Tibial nerve (tissue), 3 donors: Measurements from ENCODE around the gene EMD.

ENCODE experiments used
- POLR2A ChIP-seq, 2 donors: fragments of 450-650 bp; IDR thresholded peaks; one replicate each; pipeline ENCODE4 v1.6.1; 2017; ENCODE audit warnings: antibody characterized with exemption in 2 of 2, mild to moderate bottlenecking in 2 of 2, moderate library complexity in 2 of 2
- TF ChIP-seq, protein P1 (sequence below), 5 experiments: fragments of 200-600 bp in 3 of 5; fragments of 450-650 bp in 2 of 5; sonication (generic) in 3 of 5; IDR thresholded peaks; one replicate each; pipeline ENCODE4 v1.5.1; 2016 to 2019; ENCODE audit warnings: antibody characterized with exemption in 5 of 5, mild to moderate bottlenecking in 3 of 5, moderate library complexity in 2 of 5

DNA sequence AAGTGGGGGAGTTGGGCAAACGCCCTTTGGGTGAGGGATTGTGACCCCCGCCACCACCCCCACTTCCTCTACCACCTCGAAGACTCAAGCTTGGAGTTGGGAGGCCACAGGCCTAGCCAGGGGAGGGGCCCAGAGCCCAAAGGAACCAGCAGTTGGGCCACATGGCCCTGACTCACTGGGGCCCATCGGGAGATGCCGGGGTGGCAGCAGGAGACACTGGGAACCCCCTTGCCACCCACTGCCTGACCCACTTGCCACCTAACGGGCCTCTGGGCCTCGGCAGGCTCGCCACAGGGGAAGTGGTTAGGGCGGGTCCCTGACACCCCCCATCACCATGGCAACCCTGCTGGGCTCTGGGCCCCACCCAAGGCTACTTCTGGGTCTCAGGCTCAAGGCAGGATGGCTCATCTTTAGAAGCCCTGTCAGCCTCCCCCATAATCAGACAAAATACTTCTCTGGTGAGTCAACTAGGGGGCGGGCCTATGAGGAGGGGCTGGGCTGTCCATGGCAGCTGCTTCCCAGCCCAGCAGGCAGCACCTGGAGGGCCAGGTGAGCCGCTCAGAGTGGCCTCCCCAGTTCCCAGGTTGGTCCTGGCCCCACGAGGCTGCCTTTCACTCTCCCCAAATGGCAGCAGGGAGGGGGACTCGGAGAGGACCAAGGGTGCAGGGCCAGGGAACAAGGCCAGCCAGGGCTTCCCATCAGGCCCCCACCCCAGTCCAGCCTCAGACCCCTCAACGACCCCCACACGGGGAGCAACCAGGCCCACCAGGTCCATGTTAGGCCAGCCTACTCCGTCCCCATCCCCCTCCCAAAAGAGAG lies 10.3 kb upstream of the EMD start:
- peak in 1 of 2 donors; percentile 24 for TF ChIP-seq POLR2A (IDR thresholded peaks at IDR 0.05)
- TF ChIP-seq, protein P1, sequence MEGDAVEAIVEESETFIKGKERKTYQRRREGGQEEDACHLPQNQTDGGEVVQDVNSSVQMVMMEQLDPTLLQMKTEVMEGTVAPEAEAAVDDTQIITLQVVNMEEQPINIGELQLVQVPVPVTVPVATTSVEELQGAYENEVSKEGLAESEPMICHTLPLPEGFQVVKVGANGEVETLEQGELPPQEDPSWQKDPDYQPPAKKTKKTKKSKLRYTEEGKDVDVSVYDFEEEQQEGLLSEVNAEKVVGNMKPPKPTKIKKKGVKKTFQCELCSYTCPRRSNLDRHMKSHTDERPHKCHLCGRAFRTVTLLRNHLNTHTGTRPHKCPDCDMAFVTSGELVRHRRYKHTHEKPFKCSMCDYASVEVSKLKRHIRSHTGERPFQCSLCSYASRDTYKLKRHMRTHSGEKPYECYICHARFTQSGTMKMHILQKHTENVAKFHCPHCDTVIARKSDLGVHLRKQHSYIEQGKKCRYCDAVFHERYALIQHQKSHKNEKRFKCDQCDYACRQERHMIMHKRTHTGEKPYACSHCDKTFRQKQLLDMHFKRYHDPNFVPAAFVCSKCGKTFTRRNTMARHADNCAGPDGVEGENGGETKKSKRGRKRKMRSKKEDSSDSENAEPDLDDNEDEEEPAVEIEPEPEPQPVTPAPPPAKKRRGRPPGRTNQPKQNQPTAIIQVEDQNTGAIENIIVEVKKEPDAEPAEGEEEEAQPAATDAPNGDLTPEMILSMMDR (IDR thresholded peaks at IDR 0.05), result no peak
